ENCODE results near the gene ITGB5.

ITGB5 gene

GRCh38 chr3:124887177-124887931, at the start of gene ITGB5:
ITGB5 (minus strand) TSS chr3:124887365; CDS start chr3:124887000, 365 bp downstream.
- DNase-seq (ENCODE audit: low read depth): no peak

GRCh38 chr3:124935794-124936542, 48.8 kb upstream of the ITGB5 start:
- DNase-seq (ENCODE audit: low read depth): no peak

- no peak for DNase-seq (ENCODE audit: low read depth)
Measured at GRCh38 chr3:124935264-124935663, 48.1 kb upstream of the ITGB5 start.

GRCh38 chr3:124934577-124934976, 47.4 kb upstream of the ITGB5 start, which contains the start of gene MUC13:
MUC13 (minus strand) TSS chr3:124934751; CDS start chr3:124934712, 39 bp downstream.
- no peak for DNase-seq (ENCODE audit: low read depth)

- DNase-seq (ENCODE audit: low read depth): peak; percentile 51
Measured at GRCh38 chr3:124928333-124929202, 41.4 kb upstream of the ITGB5 start.

GRCh38 chr3:124927574-124928045, 40.4 kb upstream of the ITGB5 start:
- DNase-seq (ENCODE audit: low read depth): no peak

GRCh38 chr3:124926426-124927101, 39.4 kb upstream of the ITGB5 start:
- DNase-seq (ENCODE audit: low read depth): no peak

GRCh38 chr3:124924741-124925140, 37.6 kb upstream of the ITGB5 start:
- no peak for DNase-seq (ENCODE audit: low read depth)

- DNase-seq (ENCODE audit: low read depth): no peak
Measured at GRCh38 chr3:124923833-124924232, 36.7 kb upstream of the ITGB5 start.

GRCh38 chr3:124920718-124921117, 33.6 kb upstream of the ITGB5 start:
- DNase-seq (ENCODE audit: low read depth): no peak

- DNase-seq (ENCODE audit: low read depth): no peak
Measured at GRCh38 chr3:124919756-124920155, 32.6 kb upstream of the ITGB5 start.

- DNase-seq (ENCODE audit: low read depth): no peak
Measured at GRCh38 chr3:124918524-124918923, 31.4 kb upstream of the ITGB5 start.

GRCh38 chr3:124916837-124917409, 29.8 kb upstream of the ITGB5 start:
- DNase-seq (ENCODE audit: low read depth): no peak

- DNase-seq (ENCODE audit: low read depth): no peak
Measured at GRCh38 chr3:124915254-124915653, 28.1 kb upstream of the ITGB5 start.

GRCh38 chr3:124907957-124908356, 20.8 kb upstream of the ITGB5 start:
- DNase-seq (ENCODE audit: low read depth): no peak

- DNase-seq (ENCODE audit: low read depth): no peak
Measured at GRCh38 chr3:124904835-124905492, 17.8 kb upstream of the ITGB5 start.

GRCh38 chr3:124903896-124904834, 17.0 kb upstream of the ITGB5 start:
- DNase-seq (ENCODE audit: low read depth): no peak

GRCh38 chr3:124896824-124897526, 9.8 kb upstream of the ITGB5 start:
- DNase-seq (ENCODE audit: low read depth): no peak

GRCh38 chr3:124895756-124896155, 8.6 kb upstream of the ITGB5 start:
- DNase-seq (ENCODE audit: low read depth): no peak
